GM12891 (cell line): Measurements from ENCODE around the gene SFMBT1.

ENCODE experiments used
- PAX5 ChIP-seq: IDR thresholded peaks from 2 replicates; pipeline ENCODE4 v1.6.1; 2011; ENCODE audit warnings: low read length, moderate library complexity, mild to moderate bottlenecking; ENCODE audit not compliant: insufficient read depth, severe bottlenecking
- POLR2A ChIP-seq: IDR thresholded peaks from 2 replicates; pipeline ENCODE4 v1.6.1; 2011; ENCODE audit warnings: low read depth, low read length, control low read depth
- POLR2AphosphoS5 ChIP-seq: IDR thresholded peaks from 2 replicates; pipeline ENCODE4 v1.6.1; 2011; ENCODE audit warnings: low read depth, low read length, control low read depth
- SPI1 ChIP-seq: IDR thresholded peaks from 2 replicates; pipeline ENCODE4 v1.6.1; 2011; ENCODE audit warnings: low read depth, low read length, control low read depth
- TAF1 ChIP-seq: IDR thresholded peaks from 2 replicates; pipeline ENCODE4 v1.6.1; 2011; ENCODE audit warnings: low read depth, low read length, control low read depth

- no peak for TF ChIP-seq POLR2A
- no peak for TF ChIP-seq POLR2AphosphoS5
- TF ChIP-seq PAX5: no peak
- TF ChIP-seq SPI1: no peak
- no peak for TF ChIP-seq TAF1
Measured at GRCh38 chr3:53049987-53050386, 4.1 kb upstream of the SFMBT1 start.
